Esophagus squamous epithelium (tissue), 4 donors: ENCODE data around the gene TMEM150C.

Experiments
- CTCF ChIP-seq, 6 experiments: fragments of 450-650 bp in 4 of 6; fragments of 200-600 bp in 2 of 6; sonication (generic) in 2 of 6; IDR thresholded peaks; one replicate each; pipeline ENCODE4 v1.5.1; 2016 to 2019; ENCODE audit warnings: antibody characterized with exemption in 6 of 6, mild to moderate bottlenecking in 4 of 6, moderate library complexity in 4 of 6
- POLR2A ChIP-seq, 4 donors: fragments of 450-650 bp; IDR thresholded peaks; one replicate each; pipeline ENCODE4 v1.6.1; 2017; ENCODE audit warnings: antibody characterized with exemption in 4 of 4, mild to moderate bottlenecking in 4 of 4, moderate library complexity in 3 of 4

GRCh38 chr4:82569076-82569475 is 7.3 kb upstream of the TMEM150C start:
- TF ChIP-seq CTCF (IDR thresholded peaks at IDR 0.05) = no peak
- TF ChIP-seq POLR2A (IDR thresholded peaks at IDR 0.05) = no peak
